ENCODE results near the gene LILRA5. TPM values are rescaled to one million over a fixed set of nuclear protein-coding genes. Genes with fewer than 3 reads are reported as not detected.
A peak's percentile ranks its signal among the peaks of the same experiment; 100 is the strongest.

The LILRA5 gene
- total and polyA plus RNA-seq, 5 donors from 2014 or later = 0.67 TPM; not detected in 4

- peaks cover 0 to 3% (median 0%) of the 10 kb centered on the region in 4 donors for H3K4me1 Mint-ChIP-seq
- H3K27me3 Mint-ChIP-seq = peaks cover 18% of the 10 kb centered on the region
- no peaks in the 10 kb centered on the region for H3K9me3 ChIP-seq (ENCODE audit: control insufficient read depth in 2 of 2, low read length in 2 of 2)
- H3K9me3 Mint-ChIP-seq = no peaks in the 10 kb centered on the region
- no peaks in the 10 kb centered on the region for H3K36me3 ChIP-seq (ENCODE audit: control insufficient read depth, insufficient read depth, low read length)
- H3K27ac ChIP-seq (ENCODE audit: insufficient read depth, low read length, poor library complexity, severe bottlenecking) = no peak overlapping the region
- no peak for ATAC-seq (ENCODE audit: low read depth in 2 of 2)
- no peak overlapping the region for H3K27ac Mint-ChIP-seq
- H3K4me3 ChIP-seq (ENCODE audit: low read depth, low read length) = no peak overlapping the region
- H3K27me3 ChIP-seq (ENCODE audit: control insufficient read depth, insufficient read depth, low read length) = no peaks in the 10 kb centered on the region
- no peaks in the 10 kb centered on the region for H3K36me3 Mint-ChIP-seq
- no peak overlapping the region for H3K4me3 Mint-ChIP-seq
- H3K4me1 ChIP-seq (ENCODE audit: control insufficient read depth, insufficient read depth, low read length, poor library complexity, severe bottlenecking) = no peaks in the 10 kb centered on the region
- DNase-seq = no peak
These were observed 44.0 kb downstream of the LILRA5 start for GRCh38 chr19:54268936-54269335.

- H3K4me3 Mint-ChIP-seq = no peak overlapping the region
- H3K27me3 ChIP-seq (ENCODE audit: control insufficient read depth, insufficient read depth, low read length) = no peaks in the 10 kb centered on the region
- no peaks in the 10 kb centered on the region for H3K36me3 Mint-ChIP-seq
- H3K4me3 ChIP-seq (ENCODE audit: low read depth, low read length) = no peak overlapping the region
- H3K9me3 ChIP-seq (ENCODE audit: control insufficient read depth in 2 of 2, low read length in 2 of 2) = no peaks in the 10 kb centered on the region
- no peaks in the 10 kb centered on the region for H3K4me1 ChIP-seq (ENCODE audit: control insufficient read depth, insufficient read depth, low read length, poor library complexity, severe bottlenecking)
- no peaks in the 10 kb centered on the region for H3K36me3 ChIP-seq (ENCODE audit: control insufficient read depth, insufficient read depth, low read length)
- DNase-seq (peak in 2 of 3 donors; percentile 40 to 69), ATAC-seq (ENCODE audit: low read depth in 2 of 2) (peak in 1 of 2 donors; percentile 40)
- peak overlapping the region in 1 of 3 donors; percentile 77 for H3K27ac Mint-ChIP-seq
- peaks cover 6% of the 10 kb centered on the region for H3K27me3 Mint-ChIP-seq
- peaks cover 0 to 3% (median 0%) of the 10 kb centered on the region in 4 donors for H3K4me1 Mint-ChIP-seq
- no peaks in the 10 kb centered on the region for H3K9me3 Mint-ChIP-seq
- no peak overlapping the region for H3K27ac ChIP-seq (ENCODE audit: insufficient read depth, low read length, poor library complexity, severe bottlenecking)
These were observed 46.8 kb downstream of the LILRA5 start for GRCh38 chr19:54266133-54266532.

- H3K9me3 Mint-ChIP-seq = no peaks in the 10 kb centered on the region
- H3K4me3 Mint-ChIP-seq = no peak overlapping the region
- H3K27ac Mint-ChIP-seq = no peak overlapping the region
- H3K36me3 ChIP-seq (ENCODE audit: control insufficient read depth, insufficient read depth, low read length) = no peaks in the 10 kb centered on the region
- DNase-seq (no peak), ATAC-seq (ENCODE audit: low read depth in 2 of 2) (no peak)
- no peaks in the 10 kb centered on the region for H3K36me3 Mint-ChIP-seq
- H3K27ac ChIP-seq (ENCODE audit: insufficient read depth, low read length, poor library complexity, severe bottlenecking) = no peak overlapping the region
- H3K4me1 Mint-ChIP-seq = peaks cover 0 to 3% (median 0%) of the 10 kb centered on the region in 4 donors
- H3K9me3 ChIP-seq (ENCODE audit: control insufficient read depth in 2 of 2, low read length in 2 of 2) = no peaks in the 10 kb centered on the region
- H3K27me3 Mint-ChIP-seq = no peaks in the 10 kb centered on the region
- H3K4me3 ChIP-seq (ENCODE audit: low read depth, low read length) = no peak overlapping the region
- no peaks in the 10 kb centered on the region for H3K4me1 ChIP-seq (ENCODE audit: control insufficient read depth, insufficient read depth, low read length, poor library complexity, severe bottlenecking)
- no peaks in the 10 kb centered on the region for H3K27me3 ChIP-seq (ENCODE audit: control insufficient read depth, insufficient read depth, low read length)
These were observed 50.5 kb downstream of the LILRA5 start for GRCh38 chr19:54262470-54262869.

- H3K9me3 ChIP-seq (ENCODE audit: control insufficient read depth in 2 of 2, low read length in 2 of 2) = no peaks in the 10 kb centered on the region
- no peak for ATAC-seq (ENCODE audit: low read depth in 2 of 2)
These were observed 50.9 kb downstream of the LILRA5 start for GRCh38 chr19:54262066-54262465.

GRCh38 chr19:54257116-54257480 is 55.9 kb downstream of the LILRA5 start, which contains the start of gene LILRB5:
Gene LILRB5 (minus strand): TSS chr19:54257273. CDS start chr19:54257193, 80 bp downstream.
- Histone ChIP-seq H3K27me3 (ENCODE audit: control insufficient read depth, insufficient read depth, low read length) (no peaks in the 10 kb centered on the region), H3K4me3 (ENCODE audit: low read depth, low read length) (no peak within 1 kb of the TSS), H3K4me1 (ENCODE audit: control insufficient read depth, insufficient read depth, low read length, poor library complexity, severe bottlenecking) (no peaks in the 10 kb centered on the region), H3K9me3 (ENCODE audit: control insufficient read depth in 2 of 2, low read length in 2 of 2) (no peaks in the 10 kb centered on the region), H3K27ac (ENCODE audit: insufficient read depth, low read length, poor library complexity, severe bottlenecking) (no peak within 1 kb of the TSS), H3K36me3 (ENCODE audit: control insufficient read depth, insufficient read depth, low read length) (no peaks in the 10 kb centered on the region)
- Mint-ChIP-seq H3K36me3 (no peaks in the 10 kb centered on the region), H3K9me3 (no peaks in the 10 kb centered on the region), H3K27me3 (no peaks in the 10 kb centered on the region), H3K4me3 (no peak within 1 kb of the TSS), H3K27ac (no peak within 1 kb of the TSS), H3K4me1 (no peaks in the 10 kb centered on the region)
- DNase-seq = no peak
- no peak for ATAC-seq (ENCODE audit: low read depth in 2 of 2)

More at GRCh38 chr19:54262066-54262465, 50.9 kb downstream of the LILRA5 start:
- Mint-ChIP-seq H3K27me3 (no peaks in the 10 kb centered on the region), H3K4me3 (no peak overlapping the region), H3K27ac (no peak overlapping the region), H3K36me3 (no peaks in the 10 kb centered on the region), H3K9me3 (no peaks in the 10 kb centered on the region), H3K4me1 (peaks cover 0 to 3% (median 0%) of the 10 kb centered on the region in 4 donors)
- Histone ChIP-seq H3K27me3 (ENCODE audit: control insufficient read depth, insufficient read depth, low read length) (no peaks in the 10 kb centered on the region), H3K4me3 (ENCODE audit: low read depth, low read length) (no peak overlapping the region), H3K36me3 (ENCODE audit: control insufficient read depth, insufficient read depth, low read length) (no peaks in the 10 kb centered on the region), H3K4me1 (ENCODE audit: control insufficient read depth, insufficient read depth, low read length, poor library complexity, severe bottlenecking) (no peaks in the 10 kb centered on the region), H3K27ac (ENCODE audit: insufficient read depth, low read length, poor library complexity, severe bottlenecking) (no peak overlapping the region)
- no peak for DNase-seq

Other genes starting within 250 kb of the LILRA5 start
- gene VSTM1, start 249.3 kb downstream of the LILRA5 start, total RNA-seq = not detected
- not detected for gene VSTM1, start 249.3 kb downstream of the LILRA5 start, polyA plus RNA-seq
- not detected for gene TARM1, start 231.8 kb downstream of the LILRA5 start, total RNA-seq
- not detected for gene TARM1, start 231.8 kb downstream of the LILRA5 start, polyA plus RNA-seq
- gene OSCAR, start 212.4 kb downstream of the LILRA5 start, total RNA-seq = not detected
- gene OSCAR, start 212.4 kb downstream of the LILRA5 start, polyA plus RNA-seq = under 1 TPM in 3 of 4 donors, not detected in 1; 0.12 to 0.28 (median 0.13) TPM
- gene NDUFA3, start 210.3 kb downstream of the LILRA5 start, total RNA-seq = 65.7 TPM
- gene NDUFA3, start 210.3 kb downstream of the LILRA5 start, polyA plus RNA-seq = 100 to 1,000 TPM; 404 to 577 (median 444) TPM
- gene TFPT, start 197.5 kb downstream of the LILRA5 start, total RNA-seq = 15.0 TPM
- 10 to 100 TPM; 18.8 to 26.8 (median 23.9) TPM for gene TFPT, start 197.5 kb downstream of the LILRA5 start, polyA plus RNA-seq
- 57.8 TPM for gene PRPF31, start 197.4 kb downstream of the LILRA5 start, total RNA-seq
- gene PRPF31, start 197.4 kb downstream of the LILRA5 start, polyA plus RNA-seq = 10 to 100 TPM; 61.2 to 74.8 (median 69.6) TPM
- 56.9 TPM for gene CNOT3, start 175.4 kb downstream of the LILRA5 start, total RNA-seq
- gene CNOT3, start 175.4 kb downstream of the LILRA5 start, polyA plus RNA-seq = 1 to 10 TPM; 3.9 to 6.6 (median 5.9) TPM
- gene LENG1, start 153.4 kb downstream of the LILRA5 start, total RNA-seq = 9.3 TPM
- gene LENG1, start 153.4 kb downstream of the LILRA5 start, polyA plus RNA-seq = 10 to 100 TPM; 12.2 to 17.5 (median 13.8) TPM
- gene TMC4, start 140.0 kb downstream of the LILRA5 start, total RNA-seq = 1.1 TPM
- gene TMC4, start 140.0 kb downstream of the LILRA5 start, polyA plus RNA-seq = under 1 TPM in 3 of 4 donors, not detected in 1; 0.42 to 0.60 (median 0.49) TPM
- gene MBOAT7, start 123.6 kb downstream of the LILRA5 start, total RNA-seq = 25.8 TPM
- gene MBOAT7, start 123.6 kb downstream of the LILRA5 start, polyA plus RNA-seq = 10 to 100 TPM; 10.8 to 17.2 (median 15.0) TPM
- 10.1 TPM for gene TSEN34, start 121.9 kb downstream of the LILRA5 start, total RNA-seq
- gene TSEN34, start 121.9 kb downstream of the LILRA5 start, polyA plus RNA-seq = 10 to 100 TPM; 36.6 to 55.5 (median 49.7) TPM
- 1,161 TPM for gene RPS9, start 112.3 kb downstream of the LILRA5 start, total RNA-seq
- 1,000 to 10,000 TPM in 2 of 4 donors, 100 to 1,000 TPM in 2; 756 to 1,075 (median 892) TPM for gene RPS9, start 112.3 kb downstream of the LILRA5 start, polyA plus RNA-seq
- 4.1 TPM for gene LILRB3, start 90.2 kb downstream of the LILRA5 start, total RNA-seq
- under 1 TPM in 3 of 4 donors, not detected in 1; 0.07 to 0.65 (median 0.17) TPM for gene LILRB3, start 90.2 kb downstream of the LILRA5 start, polyA plus RNA-seq
- not detected for gene LILRA6, start 70.4 kb downstream of the LILRA5 start, total RNA-seq
- under 1 TPM in 2 of 4 donors, not detected in 2; 0.11 to 0.13 TPM for gene LILRA6, start 70.4 kb downstream of the LILRA5 start, polyA plus RNA-seq
- not detected for gene LILRB5, start 55.9 kb downstream of the LILRA5 start, total RNA-seq
- gene LILRB5, start 55.9 kb downstream of the LILRA5 start, polyA plus RNA-seq = not detected
- gene LILRB2, start 32.1 kb downstream of the LILRA5 start, total RNA-seq = not detected
- under 1 TPM in 1 of 4 donors, not detected in 3; 0.24 TPM for gene LILRB2, start 32.1 kb downstream of the LILRA5 start, polyA plus RNA-seq
- not detected for gene LILRA4, start 26.0 kb upstream of the LILRA5 start, total RNA-seq
- gene LILRA4, start 26.0 kb upstream of the LILRA5 start, polyA plus RNA-seq = not detected
- 33.2 TPM for gene LAIR1, start 51.8 kb upstream of the LILRA5 start, total RNA-seq
- gene LAIR1, start 51.8 kb upstream of the LILRA5 start, polyA plus RNA-seq = 10 to 100 TPM; 39.3 to 61.8 (median 45.3) TPM
- not detected for gene TTYH1, start 102.3 kb upstream of the LILRA5 start, total RNA-seq
- gene TTYH1, start 102.3 kb upstream of the LILRA5 start, polyA plus RNA-seq = under 1 TPM in 3 of 4 donors, not detected in 1; 0.17 to 1.00 (median 0.31) TPM
- 558 TPM for gene LENG8, start 136.0 kb upstream of the LILRA5 start, total RNA-seq
- gene LENG8, start 136.0 kb upstream of the LILRA5 start, polyA plus RNA-seq = 1 to 10 TPM; 3.9 to 8.6 (median 6.1) TPM
- 3.9 TPM for gene LENG9, start 150.6 kb upstream of the LILRA5 start, total RNA-seq
- gene LENG9, start 150.6 kb upstream of the LILRA5 start, polyA plus RNA-seq = under 1 TPM in 3 of 4 donors, not detected in 1; 0.21 to 0.73 (median 0.33) TPM
- not detected for gene CDC42EP5, start 160.1 kb upstream of the LILRA5 start, total RNA-seq
- gene CDC42EP5, start 160.1 kb upstream of the LILRA5 start, polyA plus RNA-seq = not detected
- gene LAIR2, start 189.7 kb upstream of the LILRA5 start, total RNA-seq = 62.2 TPM
- 100 to 1,000 TPM; 123 to 365 (median 158) TPM for gene LAIR2, start 189.7 kb upstream of the LILRA5 start, polyA plus RNA-seq

All from CD4-positive, CD25-positive, alpha-beta regulatory T cell (primary cell).